ENCODE data around the gene HS3ST3A1.

GRCh38 chr17:13568582-13569397 is 32.9 kb downstream of the HS3ST3A1 start:
- TF ChIP-seq TAF1 (IDR thresholded peaks at IDR 0.05; ENCODE audit: low read depth, low read length) (no peak), POLR2A (IDR thresholded peaks at IDR 0.05; ENCODE audit: low read depth, low read length) (no peak), POLR2AphosphoS5 (IDR thresholded peaks at IDR 0.05; ENCODE audit: low read depth, low read length) (no peak), SPI1 (IDR thresholded peaks at IDR 0.05; ENCODE audit: low read depth, low read length) (no peak)

Measured in GM12891 (cell line).